PC-3 (cell line): ENCODE measurements around the gene ZNF341. TPM values are rescaled to one million over a fixed set of nuclear protein-coding genes. Genes with fewer than 3 reads are reported as not detected.
"Not testable (repeated sequence)": the region's sequence is repeated elsewhere in the genome, so short reads cannot be mapped to it uniquely, and the experiment has no call there.

Experiments used
- ATAC-seq: fragments of 200-7000 bp; cut with Tn5 transposase; 2 replicates; pipeline ENCODE4 v1.9.1; 2020; ENCODE audit warnings: mild to moderate bottlenecking, moderate library complexity
- BruUV-seq: library from RNA; stranded (reverse); fragments of 400-500 nt; replicated peaks from 2 replicates; lab custom pipeline; 2021; lab: Mats Ljungman, UMichigan
- CTCF ChIA-PET: fragments of 300-600 bp; sonication (Branson Sonifier 250); formaldehyde crosslinking; loops from one replicate; lab custom pipeline; 2022; ENCODE audit warnings: antibody characterized with exemption; lab: Charles Lee
- POLR2A ChIA-PET: fragments of 300-600 bp; sonication (Branson Sonifier 250); formaldehyde crosslinking; loops from one replicate; lab custom pipeline; 2022; ENCODE audit warnings: antibody characterized with exemption; ENCODE audit not compliant: unreplicated experiment; lab: Charles Lee
- DNase-seq: peaks from one replicate; pipeline ENCODE4 v3.0.0-alpha.2; 2015
- H2AFZ ChIP-seq: fragments of 300-600 bp; sonication (generic); 2 replicates; pipeline ENCODE4 v1.6.0; 2016; ENCODE audit warnings: antibody characterized with exemption, low read length
- H3F3A ChIP-seq: fragments of 300-600 bp; sonication (generic); one replicate; pipeline ENCODE4 v1.6.0; 2017; ENCODE audit warnings: antibody characterized with exemption, low read length, control low read depth, mild to moderate bottlenecking; ENCODE audit not compliant: unreplicated experiment
- H3K27ac ChIP-seq: fragments of 300-600 bp; sonication (generic); 2 replicates; pipeline ENCODE4 v1.5.1; 2016; ENCODE audit warnings: mild to moderate bottlenecking, low read length
- H3K27me3 ChIP-seq: fragments of 300-600 bp; sonication (generic); 2 replicates; pipeline ENCODE4 v1.6.1; 2016; ENCODE audit warnings: low read length, mixed read lengths
- H3K36me3 ChIP-seq: fragments of 300-600 bp; sonication (generic); 2 replicates; pipeline ENCODE4 v1.6.1; 2016; ENCODE audit warnings: low read depth, mixed run types, low read length, mixed read lengths
- H3K4me1 ChIP-seq: fragments of 300-600 bp; sonication (generic); 2 replicates; pipeline ENCODE4 v1.5.1; 2016; ENCODE audit warnings: low read length; ENCODE audit not compliant: insufficient read depth
- H3K4me2 ChIP-seq: fragments of 300-600 bp; sonication (generic); 2 replicates; pipeline ENCODE4 v1.6.0; 2016; ENCODE audit warnings: low read length
- H3K4me3 ChIP-seq: fragments of 300-600 bp; sonication (generic); 2 replicates; pipeline ENCODE4 v1.5.1; 2016; ENCODE audit warnings: mild to moderate bottlenecking, low read length, mixed read lengths
- H3K79me2 ChIP-seq: fragments of 300-600 bp; sonication (generic); 2 replicates; pipeline ENCODE4 v1.6.1; 2017; ENCODE audit warnings: low read length, mixed read lengths
- H3K9ac ChIP-seq: fragments of 300-600 bp; sonication (generic); 2 replicates; pipeline ENCODE4 v1.6.0; 2016; ENCODE audit warnings: mild to moderate bottlenecking, low read length
- H3K9me2 ChIP-seq: fragments of 300-600 bp; sonication (generic); replicated peaks from 2 replicates; pipeline ENCODE4 v1.6.1; 2016; ENCODE audit warnings: mixed run types, low read length, mixed read lengths
- H3K9me3 ChIP-seq: fragments of 300-600 bp; sonication (generic); 2 replicates; pipeline ENCODE4 v1.6.1; 2016; ENCODE audit warnings: low read length, mixed read lengths
- H4K20me1 ChIP-seq: fragments of 300-600 bp; sonication (generic); 2 replicates; pipeline ENCODE4 v1.6.1; 2016; ENCODE audit warnings: low read length, mixed read lengths
- CTCF ChIP-seq: fragments of 300-600 bp; sonication (generic); conservative IDR thresholded peaks from 2 replicates; pipeline ENCODE4 v1.5.1; 2017; ENCODE audit warnings: antibody characterized with exemption, low read depth, mild to moderate bottlenecking, low read length
- EZH2 ChIP-seq: fragments of 300-600 bp; sonication (generic); IDR thresholded peaks from one replicate; pipeline ENCODE4 v1.6.1; 2017; ENCODE audit warnings: antibody characterized with exemption, mild to moderate bottlenecking, low read length; ENCODE audit not compliant: unreplicated experiment
- EZH2phosphoT487 ChIP-seq: fragments of 300-600 bp; sonication (generic); IDR thresholded peaks from 2 replicates; pipeline ENCODE4 v1.6.1; 2018; ENCODE audit warnings: mild to moderate bottlenecking, antibody characterized with exemption, low read length, borderline replicate concordance
- intact Hi-C: fragments of 100-400 bp; cut with micrococcal nuclease; formaldehyde crosslinking; loops from 2 replicates; pipeline ENCODE4 v1.9.0; 2023
- total RNA-seq: library from RNA; depleted of rRNA; stranded (reverse); fragments of >200 nt; gene quantifications from 2 replicates; pipeline ENCODE4 v1.2.3, GENCODE V29; 2014

The ZNF341 gene
- total RNA-seq, 1 experiment from 2014 or later = 4.4 TPM

GRCh38 chr20:33791959-33792597 is 60.3 kb downstream of the ZNF341 start:
- CTCF ChIA-PET = interaction anchor here (0.5 to 0.6 kb wide), 2 partner anchors 112 to 276 kb away, joined by 3 to 5 read pairs; no protein-coding TSS in a partner anchor
- POLR2A ChIA-PET = no interaction called here
- TF ChIP-seq CTCF (peak; percentile 88), EZH2phosphoT487 (no peak), EZH2 (no peak)

GRCh38 chr20:33792598-33792989 is 60.8 kb downstream of the ZNF341 start:
- BruUV-seq, H3K9ac ChIP-seq, H3K27ac ChIP-seq, DNase-seq, H3F3A ChIP-seq, H3K27me3 ChIP-seq, H3K79me2 ChIP-seq, H3K9me2 ChIP-seq, H3K36me3 ChIP-seq, H3K9me3 ChIP-seq, H4K20me1 ChIP-seq, intact Hi-C loops, ATAC-seq, H3K4me3 ChIP-seq: not testable (repeated sequence)
- H3K4me2 ChIP-seq = peak overlapping the region; percentile 22; the same call in 1 of the 2 replicates
- H3K4me1 ChIP-seq = peaks cover 65% of the 10 kb centered on the region
- ChIA-PET POLR2A (interaction anchor here (0.6 kb wide), 1 partner anchor 32 kb away, joined by 6 read pairs; no protein-coding TSS in a partner anchor), CTCF (interaction anchor here (0.6 kb wide), 1 partner anchor 112 kb away, joined by 3 read pairs; no protein-coding TSS in a partner anchor)
- peak overlapping the region; percentile 37 for H2AFZ ChIP-seq

More at GRCh38 chr20:33791959-33792597, 60.3 kb downstream of the ZNF341 start:
- Histone ChIP-seq H3K27me3 (no peaks in the 10 kb centered on the region), H4K20me1 (no peaks in the 10 kb centered on the region), H3K9me2 (no peaks in the 10 kb centered on the region), H3K4me1 (peaks cover 62% of the 10 kb centered on the region), H3K9ac (no peak overlapping the region), H3K36me3 (no peaks in the 10 kb centered on the region), H3F3A (peaks cover 4% of the 10 kb centered on the region), H3K27ac (no peak overlapping the region), H2AFZ (no peak overlapping the region), H3K9me3 (no peaks in the 10 kb centered on the region), H3K4me3 (no peak overlapping the region), H3K79me2 (no peaks in the 10 kb centered on the region), H3K4me2 (no peak overlapping the region)
- DNase-seq = peak; percentile 62
- ATAC-seq = no peak
- intact Hi-C loops = no loop called here
- no TSS peak for BruUV-seq

DNA sequence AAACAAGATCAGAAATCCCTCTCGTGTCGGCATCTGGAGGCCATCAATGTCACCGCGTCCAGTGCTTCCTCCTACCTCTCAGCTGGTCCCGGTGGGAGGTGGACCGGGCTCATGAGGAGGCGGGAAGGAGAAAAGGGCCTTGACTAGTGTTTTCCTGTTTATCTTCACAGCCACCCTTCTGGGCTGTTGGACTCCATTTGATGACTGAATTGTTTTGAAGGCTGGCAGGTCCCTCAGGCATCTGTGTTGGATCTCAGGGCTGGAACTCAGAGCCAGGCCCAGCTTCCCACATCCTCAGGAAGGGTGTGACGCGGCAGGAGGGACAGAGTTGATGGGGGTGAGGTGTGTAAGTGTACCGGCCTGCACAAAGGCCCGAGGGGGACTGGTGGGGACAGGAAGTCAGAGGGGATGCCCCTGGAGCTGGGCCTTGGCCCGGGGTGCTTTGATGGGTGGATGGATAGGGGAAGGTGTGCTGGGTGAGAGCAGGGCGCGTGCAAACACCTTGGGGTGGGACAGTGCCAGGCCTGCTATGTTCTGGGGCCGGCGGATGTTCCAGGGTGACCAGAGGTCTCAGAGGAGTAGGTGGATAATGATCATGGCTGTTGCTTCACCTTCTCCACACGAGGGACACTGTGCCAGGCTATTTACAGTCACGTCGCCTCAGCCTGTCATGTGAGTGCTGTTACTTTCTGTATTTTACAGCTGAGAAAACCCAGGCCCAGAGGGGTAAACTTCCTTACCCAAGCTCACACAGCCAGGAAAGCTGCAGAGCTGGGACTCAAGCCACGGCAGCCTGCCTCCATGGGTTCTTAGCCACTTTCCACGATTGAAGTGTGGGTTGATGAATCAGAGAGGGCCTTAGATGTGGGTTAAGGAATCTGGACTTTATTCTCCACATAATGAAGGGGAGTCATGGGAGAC is 61.5 kb downstream of the ZNF341 start:
- H3K36me3 ChIP-seq = no peaks in the 10 kb centered on the region
- ChIA-PET POLR2A (interaction anchor here (0.6 kb wide), 1 partner anchor 31 kb away, joined by 6 read pairs; no protein-coding TSS in a partner anchor), CTCF (interaction anchor here (0.6 to 1.1 kb wide), 2 partner anchors 18 to 113 kb away, joined by 3 read pairs; partner anchors contain the start of gene CHMP4B)
- no peaks in the 10 kb centered on the region for H3K79me2 ChIP-seq
- DNase-seq (peak; percentile 39), ATAC-seq (no peak)
- H3K9me2 ChIP-seq = no peaks in the 10 kb centered on the region
- no peaks in the 10 kb centered on the region for H3K27me3 ChIP-seq
- BruUV-seq = no TSS peak
- intact Hi-C loops = no loop called here
- peak overlapping the region; percentile 22; the same call in 1 of the 2 replicates for H3K4me2 ChIP-seq
- no peaks in the 10 kb centered on the region for H3K9me3 ChIP-seq
- H3K27ac ChIP-seq = no peak overlapping the region; the same call in 1 of the 2 replicates
- H3K4me3 ChIP-seq = no peak overlapping the region
- peaks cover 61% of the 10 kb centered on the region for H3K4me1 ChIP-seq
- H2AFZ ChIP-seq = peak overlapping the region; percentile 37
- TF ChIP-seq EZH2 = no peak
- no peak for TF ChIP-seq CTCF
- TF ChIP-seq EZH2phosphoT487 = no peak
- H4K20me1 ChIP-seq = no peaks in the 10 kb centered on the region
- H3F3A ChIP-seq = peaks cover 4% of the 10 kb centered on the region
- no peak overlapping the region for H3K9ac ChIP-seq
